GM21529 (cell line): Measurements from ENCODE around the gene FAM3D.

ENCODE experiments used
- ATAC-seq: cut with Tn5 transposase; IDR thresholded peaks from one replicate; pipeline ENCODE4 v1.9.1; 2021; ENCODE audit not compliant: unreplicated experiment

The FAM3D gene

GRCh38 chr3:58629629-58630028 lies 36.9 kb downstream of the FAM3D start:
- no peak for ATAC-seq

- ATAC-seq: no peak
These were observed 37.6 kb downstream of the FAM3D start for GRCh38 chr3:58628823-58629562.

DNA sequence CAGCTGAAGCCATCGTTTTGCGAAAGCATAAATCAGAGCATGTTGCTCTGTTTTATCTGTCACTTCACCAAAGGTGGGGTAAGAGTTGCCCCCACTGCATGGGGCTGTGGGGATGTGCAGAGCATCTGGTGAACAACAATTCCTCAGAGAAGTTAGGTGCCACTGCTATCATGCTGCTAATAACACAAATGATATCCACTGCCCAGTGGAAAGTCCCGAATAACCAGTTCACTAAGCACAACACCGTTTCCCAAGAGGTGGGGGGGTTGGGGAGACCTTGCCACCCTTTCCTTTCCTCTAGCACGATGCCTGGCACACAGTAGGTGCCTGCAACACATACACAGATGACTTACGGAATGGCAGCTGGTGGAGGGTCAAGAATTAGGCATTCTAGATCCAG lies 38.6 kb downstream of the FAM3D start:
- ATAC-seq: no peak

- no peak for ATAC-seq
These were observed 39.0 kb downstream of the FAM3D start for GRCh38 chr3:58627570-58627885.

DNA sequence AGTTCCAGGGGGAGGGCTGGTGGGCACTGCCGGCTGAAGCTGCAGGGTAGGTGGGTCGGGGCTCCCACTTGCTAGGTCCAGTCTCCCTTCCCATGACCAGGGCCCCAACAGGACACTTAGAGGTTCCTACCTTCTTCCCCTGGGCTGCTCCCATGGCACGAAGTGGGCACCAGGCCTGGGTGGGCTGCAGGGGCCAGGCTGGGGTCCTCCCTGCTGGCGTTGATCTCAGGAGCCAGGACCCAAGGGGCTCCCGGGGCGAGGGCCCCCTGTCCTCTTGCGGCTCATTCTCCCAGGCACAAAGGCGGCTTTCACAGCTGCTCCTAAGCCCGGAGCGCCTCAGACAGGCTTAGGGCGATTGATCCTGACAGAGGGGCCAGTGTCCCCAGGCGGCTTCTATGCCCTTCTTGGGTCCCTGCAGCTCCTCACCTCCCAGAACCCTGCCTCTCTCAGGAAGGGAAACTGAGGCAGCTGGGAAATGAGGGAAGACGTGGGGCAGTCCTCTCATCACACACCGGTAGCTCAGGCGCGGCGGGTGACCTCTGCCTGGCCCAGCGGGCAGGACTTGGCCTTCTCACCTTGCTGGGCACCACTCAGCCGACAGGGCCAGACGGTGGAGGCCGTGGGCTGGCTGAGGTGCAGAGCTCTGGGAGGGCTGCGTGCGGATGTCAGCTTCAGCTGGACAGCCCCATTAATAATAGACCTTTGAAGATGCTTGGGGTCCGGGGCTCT lies 39.6 kb downstream of the FAM3D start:
- ATAC-seq: no peak

DNA sequence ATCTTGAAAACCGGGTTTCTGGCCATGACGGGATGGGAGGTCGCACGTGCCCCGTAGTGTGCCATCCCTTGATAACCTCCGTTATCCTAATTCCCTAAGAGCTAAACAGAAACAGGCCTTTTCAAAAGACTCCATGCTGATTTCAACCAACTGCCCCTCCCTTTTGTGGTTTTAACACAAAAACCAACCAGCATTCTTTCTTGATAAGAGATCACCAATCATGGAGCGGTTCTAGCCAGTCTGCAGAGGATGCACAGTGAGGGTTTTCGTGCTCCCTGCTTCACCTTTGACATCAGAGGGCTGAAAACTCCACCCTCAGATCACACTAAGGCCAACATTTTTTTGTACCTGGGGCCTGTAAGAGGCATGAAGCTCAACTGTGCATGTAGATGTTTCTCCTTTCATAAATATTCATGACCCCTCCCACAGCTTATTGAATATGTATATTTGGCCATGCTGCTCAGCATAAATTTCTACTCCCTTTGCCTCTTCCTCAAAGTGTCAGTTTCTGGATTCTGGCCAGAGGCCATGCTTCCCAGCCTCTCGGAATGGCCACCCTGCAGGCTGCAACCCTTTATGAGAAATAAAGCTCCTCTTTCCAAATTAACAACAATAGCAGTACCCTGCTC lies 41.3 kb downstream of the FAM3D start:
- no peak for ATAC-seq

GRCh38 chr3:58624550-58624949 lies 42.0 kb downstream of the FAM3D start:
- no peak for ATAC-seq

- ATAC-seq: no peak
These were observed 42.6 kb downstream of the FAM3D start for GRCh38 chr3:58623961-58624360.

DNA sequence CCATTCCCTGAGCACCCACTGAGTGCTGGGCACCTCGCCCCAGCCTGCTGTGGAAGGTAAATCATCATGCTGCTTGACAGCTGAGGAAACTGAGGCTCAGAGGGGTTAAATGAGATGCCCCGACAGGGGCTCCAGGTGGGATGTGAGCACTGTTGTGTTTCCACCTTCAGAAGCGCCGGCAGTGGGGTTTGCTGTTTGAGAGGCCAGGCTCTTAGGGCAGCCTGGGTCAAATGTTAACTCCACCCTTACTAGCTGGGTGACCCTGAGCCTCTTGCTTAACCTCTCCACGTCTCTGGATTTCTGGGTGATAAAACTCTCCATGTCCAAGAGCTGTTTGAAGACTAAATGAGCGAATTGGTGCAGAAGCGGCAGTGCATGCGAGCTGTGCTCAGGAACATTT lies 43.1 kb downstream of the FAM3D start:
- ATAC-seq: no peak

- ATAC-seq: no peak
These were observed 43.7 kb downstream of the FAM3D start for GRCh38 chr3:58622892-58623291.

DNA sequence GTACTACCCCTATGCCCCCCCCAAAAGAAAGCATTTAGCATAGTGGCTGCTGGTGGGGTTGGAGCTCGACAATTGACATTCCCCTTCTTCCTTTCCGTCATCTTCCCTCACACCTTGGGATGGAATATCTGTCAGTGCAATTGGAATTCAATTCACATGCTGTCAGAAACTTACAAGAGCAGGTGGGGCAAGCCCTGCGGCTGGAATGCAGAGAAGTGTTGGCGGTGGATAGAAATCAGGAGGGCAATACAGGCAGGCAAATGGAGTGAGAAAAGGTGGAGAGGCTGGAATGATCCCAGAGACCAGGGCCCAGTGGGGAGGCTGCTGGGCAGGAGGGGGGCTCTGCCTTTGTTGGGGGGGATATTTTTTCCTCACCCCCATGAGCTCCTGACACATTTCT lies 44.1 kb downstream of the FAM3D start:
- ATAC-seq: no peak

DNA sequence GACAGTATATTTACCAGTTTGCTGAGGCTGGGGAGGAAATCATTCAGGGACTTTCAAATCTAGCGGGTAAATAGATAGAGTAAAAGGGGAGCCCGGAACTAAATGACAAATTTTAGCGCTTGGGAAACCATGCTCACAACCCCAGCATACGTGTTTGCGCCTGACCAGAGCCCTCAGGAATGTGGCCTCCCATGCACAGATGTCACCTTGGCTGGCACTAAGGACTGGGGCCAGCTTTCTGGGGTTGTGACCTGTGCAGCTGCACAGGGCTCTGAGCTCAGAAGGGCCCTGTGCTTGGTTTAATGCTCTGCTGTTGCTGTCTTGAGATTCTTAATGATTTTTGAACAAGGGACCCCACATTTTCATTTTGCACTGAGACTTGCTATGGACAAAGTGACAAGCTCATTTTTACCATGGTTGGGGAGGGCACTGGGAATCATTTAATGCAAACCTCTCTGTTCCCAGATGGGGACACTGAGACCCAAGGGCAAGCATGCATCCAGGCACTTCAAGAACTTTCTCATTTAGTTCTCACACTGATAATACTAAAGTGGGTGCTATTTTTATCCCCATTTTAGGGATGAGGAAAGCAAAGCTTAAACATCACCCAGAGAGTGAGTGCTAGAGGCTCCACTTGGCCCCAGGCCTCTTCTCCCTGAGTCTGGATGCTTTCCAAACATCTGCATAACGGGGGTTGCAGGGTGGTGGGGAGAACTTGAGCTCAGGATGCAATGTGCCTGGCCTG lies 45.3 kb downstream of the FAM3D start:
- ATAC-seq: no peak

DNA sequence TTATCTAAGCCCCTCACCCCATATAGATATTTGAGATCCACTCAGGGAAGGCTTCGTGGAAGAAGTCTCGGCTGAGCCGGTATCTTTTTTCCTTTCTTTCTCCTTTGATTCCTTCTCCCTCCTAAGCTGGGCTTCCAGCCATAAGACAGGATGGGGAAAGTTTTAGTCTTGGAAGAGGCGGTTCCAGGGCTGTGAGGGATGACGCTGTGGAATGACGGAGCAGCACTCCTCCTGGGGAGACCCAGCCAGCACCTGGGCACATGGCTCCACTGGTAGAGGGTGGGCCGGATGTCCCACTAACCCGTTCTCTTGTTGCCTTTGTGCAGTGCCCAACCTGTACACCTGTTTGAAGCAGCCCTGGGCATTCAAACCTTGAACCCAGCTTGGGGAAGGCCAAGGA lies 46.2 kb downstream of the FAM3D start:
- ATAC-seq: no peak

GRCh38 chr3:58617338-58617761 lies 49.2 kb downstream of the FAM3D start:
- ATAC-seq: no peak

GRCh38 chr3:58613236-58614132 lies 53.1 kb downstream of the FAM3D start:
- ATAC-seq: no peak

DNA sequence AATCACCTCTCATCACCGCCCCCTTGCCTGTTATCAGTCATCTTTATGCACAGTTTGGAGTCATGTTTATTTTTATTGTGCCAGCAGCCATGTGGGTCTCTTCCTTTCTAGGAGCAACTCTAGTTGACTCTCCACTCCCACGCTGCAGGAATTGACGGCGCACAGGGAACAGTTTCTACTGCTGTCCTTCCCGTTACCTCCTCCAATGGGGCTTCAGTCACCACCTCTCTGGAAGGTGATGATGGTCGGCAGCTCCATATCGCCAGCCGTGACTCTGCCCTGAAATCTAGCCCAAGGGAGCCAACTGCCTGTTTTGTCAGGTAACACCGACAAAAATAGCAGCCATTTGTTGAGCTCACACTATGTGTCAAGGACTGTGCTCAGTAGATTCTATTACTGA lies 53.7 kb downstream of the FAM3D start:
- no peak for ATAC-seq

DNA sequence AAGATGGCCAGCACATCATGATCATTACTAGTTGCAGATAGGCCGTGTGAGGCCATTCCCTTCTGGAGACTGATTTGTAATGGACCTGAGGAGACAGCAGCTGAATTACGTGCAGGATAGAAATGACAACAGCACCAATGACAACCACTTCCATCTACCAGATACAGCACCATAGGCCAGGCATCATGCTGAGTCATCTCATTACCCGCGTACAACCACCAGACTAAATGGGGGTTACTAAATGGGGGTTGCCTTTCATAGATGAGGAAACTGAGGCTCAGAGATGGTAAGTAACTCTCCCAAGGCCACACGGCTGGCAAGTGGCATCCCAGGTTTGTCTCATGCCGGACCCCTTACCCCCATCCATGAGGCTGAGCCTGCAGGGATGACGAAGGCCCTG lies 56.6 kb downstream of the FAM3D start:
- peak; percentile 71 for ATAC-seq

DNA sequence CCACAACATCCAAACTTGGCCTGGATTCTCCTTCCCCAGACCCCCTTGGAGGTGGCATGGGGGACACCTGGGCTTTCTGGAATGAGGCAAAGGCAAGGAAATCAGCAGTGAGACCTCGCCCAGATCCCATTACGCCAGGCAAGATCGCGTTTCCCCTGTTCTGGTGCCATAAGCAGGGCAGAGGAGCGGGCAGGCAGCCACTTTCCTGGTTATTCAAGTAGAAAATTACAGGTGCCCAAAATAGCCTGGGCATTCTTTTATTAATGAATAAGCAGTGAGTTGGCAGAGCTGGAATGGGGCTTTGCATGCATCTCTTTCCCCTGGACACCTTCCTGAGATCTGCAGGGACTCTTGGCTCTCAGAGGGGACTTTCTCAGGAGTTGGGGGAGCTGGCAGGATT lies 57.9 kb downstream of the FAM3D start:
- ATAC-seq: no peak

GRCh38 chr3:58607816-58608215 lies 58.8 kb downstream of the FAM3D start:
- no peak for ATAC-seq

DNA sequence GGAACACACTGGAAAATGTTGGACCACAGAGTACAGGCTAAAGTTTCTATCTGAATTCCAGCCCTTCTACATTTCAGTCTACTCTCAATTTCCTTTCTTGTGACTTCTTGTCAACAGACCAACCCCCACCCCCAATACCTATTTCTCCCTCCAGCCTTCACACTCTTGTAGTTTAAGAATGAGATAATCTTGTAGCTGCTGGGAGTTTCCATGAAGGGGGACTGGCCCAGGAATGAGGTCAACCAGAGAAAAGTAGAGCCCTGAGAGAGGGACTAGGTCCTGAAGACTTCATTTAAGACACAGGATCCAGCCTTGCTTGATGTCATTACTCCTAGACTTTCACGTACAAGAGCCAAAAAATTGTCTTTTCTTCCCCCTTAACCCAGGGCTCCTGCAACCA lies 59.9 kb downstream of the FAM3D start:
- ATAC-seq: no peak

GRCh38 chr3:58604031-58604430 lies 62.5 kb downstream of the FAM3D start:
- no peak for ATAC-seq
